HepG2 (cell line): ENCODE results near the gene NDUFAF3. TPM values are rescaled to one million over a fixed set of nuclear protein-coding genes. Genes with fewer than 3 reads are reported as not detected.

Experiments
- GMEB2 ChIP-seq: IDR thresholded peaks from 2 replicates; pipeline ENCODE4 v1.6.1; 2016; ENCODE audit warnings: missing biosample characterization, missing genetic modification reagents, low read depth
- HOXA5 ChIP-seq: sonication (generic); formaldehyde crosslinking; IDR thresholded peaks from 2 replicates; pipeline ENCODE4 v1.4.0; 2020; ENCODE audit warnings: missing genetic modification reagents
- PCBP1 ChIP-seq: fragments of 200-400 bp; formaldehyde crosslinking; IDR thresholded peaks from 2 replicates; pipeline ENCODE4 v1.6.1; 2017; ENCODE audit warnings: mild to moderate bottlenecking, low read depth, low read length, borderline replicate concordance
- SOX13 ChIP-seq, 3 experiments: fragments of 450-650 bp in 1 of 3; sonication (generic) in 1 of 3; formaldehyde crosslinking in 1 of 3; IDR thresholded peaks in 2 of 3; conservative IDR thresholded peaks in 1 of 3; 2 replicates each; pipeline versions ENCODE4 v1.5.0 to v1.6.1; 2016 to 2020; ENCODE audit warnings: antibody characterized with exemption in 1 of 3, mild to moderate bottlenecking in 1 of 3, missing compliant biosample characterization in 1 of 3, missing genetic modification reagents in 1 of 3, moderate library complexity in 1 of 3
- ZMYM4 ChIP-seq: sonication (generic); formaldehyde crosslinking; IDR thresholded peaks from 2 replicates; pipeline ENCODE4 v1.8.1; 2023; ENCODE audit warnings: mild to moderate bottlenecking, missing genetic modification reagents
- ZNF224 ChIP-seq: sonication (generic); formaldehyde crosslinking; IDR thresholded peaks from 2 replicates; pipeline ENCODE4 v1.5.0; 2020; ENCODE audit warnings: mild to moderate bottlenecking, missing genetic modification reagents
- ZNF609 ChIP-seq: sonication (generic); formaldehyde crosslinking; IDR thresholded peaks from 2 replicates; pipeline ENCODE4 v1.4.0; 2020; ENCODE audit warnings: mild to moderate bottlenecking, missing genetic modification reagents, borderline replicate concordance
- polyA plus RNA-seq, 8 experiments: library from polyadenylated mRNA; depleted of rRNA in 3 of 8; stranded (reverse) in 7 of 8; unstranded in 1 of 8; fragments of >200 nt; fragmentation: Illumina TruSeq in 4 of 8; extraction: Trizol in 4 of 8; gene quantifications; 2 replicates each; pipeline versions ENCODE4 v1.2.1 to v1.2.3, GENCODE V29; 2011 to 2016; ENCODE audit warnings: low read depth in 4 of 8, missing spikeins in 1 of 8, mixed read lengths in 1 of 8; ENCODE audit not compliant: insufficient read depth in 1 of 8
- total RNA-seq, 5 experiments: library from RNA; depleted of rRNA; stranded (reverse); fragments of >200 nt; fragmentation: Illumina TruSeq; extraction: Trizol; gene quantifications; 2 replicates each; pipeline ENCODE4 v1.2.3, GENCODE V29; 2016; ENCODE audit warnings: low read depth in 1 of 5

Gene NDUFAF3
- total and polyA plus RNA-seq, 2 of the 13 experiments (the other 11 are each of a cell fraction or from before 2014, with no cell fraction given): 39.0 to 50.0 TPM

GRCh38 chr3:49021213-49021812 lies 608 bp upstream of the NDUFAF3 start (continued):
- TF ChIP-seq GMEB2 (CRISPR knock-in tag): 0 out of 2 replicates have a peak, but pooled peaks have one; percentile 15
- 0 out of 2 replicates have a peak, but pooled peaks have one; percentile 59 for TF ChIP-seq PCBP1
- TF ChIP-seq SOX13 (IDR thresholded peaks at IDR 0.05): peak; percentile 66; the same call in 1 of the 2 replicates
- TF ChIP-seq SOX13 (CRISPR knock-in tag; conservative IDR thresholded peaks at IDR 0.05 in 1 of 2, IDR thresholded peaks at IDR 0.05 in 1 of 2): no peak
- TF ChIP-seq ZNF224 (CRISPR knock-in tag): peak; percentile 41; the same call in 1 of the 2 replicates
- TF ChIP-seq HOXA5 (CRISPR knock-in tag): peak; percentile 62
- peak; percentile 73; the same call in 1 of the 2 replicates for TF ChIP-seq ZMYM4 (CRISPR knock-in tag)
- TF ChIP-seq ZNF609 (CRISPR knock-in tag): peak; percentile 38
